Epithelial cell of esophagus (primary cell): Measurements from ENCODE around the gene MAP3K12.
"Not testable (repeated sequence)": the region's sequence is repeated elsewhere in the genome, so short reads cannot be mapped to it uniquely, and the experiment has no call there.

Experiments
- DNase-seq: peaks from one replicate; pipeline ENCODE4 v3.0.0; 2010; ENCODE audit warnings: low read depth
- H3K4me3 ChIP-seq: 2 replicates; pipeline ENCODE4 v1.5.1; 2011; ENCODE audit warnings: mild to moderate bottlenecking, low read length, control low read depth
- TF ChIP-seq, protein P1 (sequence below): IDR thresholded peaks from 2 replicates; pipeline ENCODE4 v1.5.1; 2011; ENCODE audit warnings: low read depth, mild to moderate bottlenecking, low read length, control low read depth, inconsistent platforms; ENCODE audit not compliant: insufficient read depth; ENCODE audit errors: missing control alignments

MAP3K12 gene

DNA sequence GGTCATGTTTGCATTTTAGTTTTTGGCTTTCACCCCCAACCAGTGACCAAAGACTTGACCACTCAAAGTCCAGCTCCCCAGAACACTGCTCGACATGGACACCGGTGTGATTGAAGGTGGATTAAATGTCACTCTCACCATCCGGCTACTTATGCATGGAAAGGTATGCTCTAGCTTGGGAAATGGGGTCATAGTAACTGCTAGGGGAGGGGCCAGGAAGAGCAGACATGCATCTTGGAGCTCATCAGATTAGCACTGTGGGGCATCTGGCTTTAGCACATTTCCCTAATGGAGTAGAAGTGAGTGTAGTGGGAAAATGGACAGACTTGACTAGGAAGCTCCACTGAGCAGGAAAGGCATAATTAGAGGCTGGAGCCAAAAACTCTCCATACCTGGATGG lies 44.6 kb downstream of the MAP3K12 start:
- TF ChIP-seq, protein P1, sequence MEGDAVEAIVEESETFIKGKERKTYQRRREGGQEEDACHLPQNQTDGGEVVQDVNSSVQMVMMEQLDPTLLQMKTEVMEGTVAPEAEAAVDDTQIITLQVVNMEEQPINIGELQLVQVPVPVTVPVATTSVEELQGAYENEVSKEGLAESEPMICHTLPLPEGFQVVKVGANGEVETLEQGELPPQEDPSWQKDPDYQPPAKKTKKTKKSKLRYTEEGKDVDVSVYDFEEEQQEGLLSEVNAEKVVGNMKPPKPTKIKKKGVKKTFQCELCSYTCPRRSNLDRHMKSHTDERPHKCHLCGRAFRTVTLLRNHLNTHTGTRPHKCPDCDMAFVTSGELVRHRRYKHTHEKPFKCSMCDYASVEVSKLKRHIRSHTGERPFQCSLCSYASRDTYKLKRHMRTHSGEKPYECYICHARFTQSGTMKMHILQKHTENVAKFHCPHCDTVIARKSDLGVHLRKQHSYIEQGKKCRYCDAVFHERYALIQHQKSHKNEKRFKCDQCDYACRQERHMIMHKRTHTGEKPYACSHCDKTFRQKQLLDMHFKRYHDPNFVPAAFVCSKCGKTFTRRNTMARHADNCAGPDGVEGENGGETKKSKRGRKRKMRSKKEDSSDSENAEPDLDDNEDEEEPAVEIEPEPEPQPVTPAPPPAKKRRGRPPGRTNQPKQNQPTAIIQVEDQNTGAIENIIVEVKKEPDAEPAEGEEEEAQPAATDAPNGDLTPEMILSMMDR = no peak
- no peak overlapping the region for H3K4me3 ChIP-seq
- no peak for DNase-seq

DNA sequence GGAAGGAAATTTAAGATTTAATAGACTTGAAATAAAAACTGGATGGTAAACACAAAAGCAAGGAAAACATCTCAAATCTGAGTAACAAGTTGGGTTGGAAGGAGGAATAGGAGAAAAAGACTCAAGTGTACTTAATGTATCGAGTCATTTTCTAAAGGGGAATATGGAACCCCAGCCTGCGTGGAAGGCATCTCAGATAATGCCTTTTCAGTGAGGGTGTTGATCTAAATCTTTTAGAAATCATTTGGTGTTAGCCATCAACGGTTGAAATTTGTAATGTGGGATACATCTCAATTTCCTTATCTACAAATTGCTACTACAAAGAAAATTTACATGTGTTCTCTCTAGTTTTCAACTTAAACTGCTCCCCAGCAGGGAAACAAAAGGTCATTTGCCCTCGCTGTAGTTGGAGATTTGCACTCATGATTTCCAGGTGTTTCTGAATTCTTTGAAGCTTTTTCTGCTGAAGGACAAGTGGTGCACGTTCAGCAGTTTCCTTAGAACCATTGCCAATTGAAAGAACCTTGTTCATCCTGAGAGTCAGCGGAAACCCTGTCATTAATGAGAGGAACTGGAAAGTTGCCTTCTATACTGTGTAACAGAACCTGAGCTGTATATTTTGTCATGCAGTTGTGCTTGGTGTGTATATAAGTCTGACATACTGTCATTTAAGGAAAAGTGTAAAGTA lies 45.2 kb downstream of the MAP3K12 start:
- TF ChIP-seq, protein P1 = no peak
- no peak for DNase-seq
- peak overlapping the region; percentile 85 for H3K4me3 ChIP-seq

DNA sequence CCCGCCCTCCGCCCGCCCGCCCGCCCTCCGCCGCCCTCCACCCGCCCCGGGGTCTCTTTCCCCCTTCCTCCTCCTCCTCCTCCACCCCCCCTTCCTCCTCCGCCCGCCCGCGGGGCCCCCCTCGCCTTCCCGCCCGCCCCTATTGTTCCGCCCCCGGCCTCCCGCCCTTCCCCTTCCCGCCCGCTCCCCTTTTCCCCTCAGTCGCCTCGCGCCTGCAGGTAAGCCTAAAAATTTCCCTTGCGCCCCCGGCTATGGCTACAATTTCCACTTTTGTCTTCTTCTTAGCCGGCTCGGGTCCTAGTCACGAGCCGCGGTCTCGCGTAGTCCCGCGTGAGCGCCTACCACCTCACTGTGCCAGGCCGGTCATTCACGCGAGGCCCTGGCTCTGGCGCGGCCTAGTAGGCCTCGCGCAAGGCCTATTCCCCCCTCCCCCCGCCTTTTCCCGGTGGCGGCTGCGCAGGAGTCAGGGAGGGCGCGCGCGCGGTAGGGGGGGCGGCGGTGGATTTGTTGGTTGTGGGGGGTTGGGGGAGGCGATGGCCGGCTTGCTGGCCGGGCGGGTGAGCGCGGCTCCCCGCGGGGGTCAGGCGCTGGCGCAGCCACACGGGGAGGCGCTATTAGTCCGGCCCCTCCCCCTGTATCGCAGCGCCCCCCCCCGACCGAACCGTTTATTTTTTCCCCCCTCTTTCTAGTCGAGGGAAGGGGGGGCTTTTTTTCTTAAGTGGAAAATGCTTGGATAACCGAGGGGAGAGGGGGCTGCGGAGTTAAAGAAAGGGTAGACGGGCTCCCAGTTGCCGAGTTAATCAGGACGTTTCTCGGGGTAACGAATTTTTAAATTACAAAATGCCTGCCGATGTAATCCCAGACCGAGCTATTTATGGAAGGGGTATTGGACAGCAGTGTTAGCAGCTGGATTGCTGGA lies 46.8 kb downstream of the MAP3K12 start:
- DNase-seq = peak; percentile 75
- H3K4me3 ChIP-seq = peak overlapping the region; percentile 85
- TF ChIP-seq, protein P1 = no peak

DNA sequence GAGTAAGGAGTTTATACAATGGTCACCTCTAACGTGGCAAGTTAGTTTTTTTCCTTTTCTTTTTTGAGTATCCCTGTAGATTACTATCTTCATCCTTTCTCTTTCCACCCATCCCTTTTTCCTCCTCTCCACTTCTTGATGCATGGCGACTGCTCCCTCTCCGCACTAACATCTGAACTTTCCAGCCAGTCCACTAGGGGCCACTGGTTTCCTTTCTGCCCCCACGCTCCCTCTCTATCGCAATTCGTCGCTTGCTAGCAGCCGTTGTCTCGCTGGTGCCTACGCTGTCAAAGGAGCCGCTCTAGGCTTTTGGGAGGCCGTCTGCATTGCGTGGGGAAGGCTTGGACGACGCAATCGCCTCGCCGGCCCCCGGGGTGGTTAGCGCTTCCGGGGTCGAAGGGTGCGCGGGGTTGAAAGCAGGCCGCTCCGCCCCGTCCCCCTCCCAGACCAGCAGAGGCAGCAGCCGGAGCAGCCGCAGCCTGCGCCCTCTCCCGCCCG lies 47.5 kb downstream of the MAP3K12 start, which contains the start of gene PCBP2:
Gene PCBP2, plus strand, starts transcription at position 442 of the 498 bp plus-strand sequence. CDS start 2,699 bp downstream, outside the sequence.
- TF ChIP-seq, protein P1 = peak; percentile 88
- peak within 1 kb of the TSS; percentile 85 for H3K4me3 ChIP-seq
- peak; percentile 100 for DNase-seq

DNA sequence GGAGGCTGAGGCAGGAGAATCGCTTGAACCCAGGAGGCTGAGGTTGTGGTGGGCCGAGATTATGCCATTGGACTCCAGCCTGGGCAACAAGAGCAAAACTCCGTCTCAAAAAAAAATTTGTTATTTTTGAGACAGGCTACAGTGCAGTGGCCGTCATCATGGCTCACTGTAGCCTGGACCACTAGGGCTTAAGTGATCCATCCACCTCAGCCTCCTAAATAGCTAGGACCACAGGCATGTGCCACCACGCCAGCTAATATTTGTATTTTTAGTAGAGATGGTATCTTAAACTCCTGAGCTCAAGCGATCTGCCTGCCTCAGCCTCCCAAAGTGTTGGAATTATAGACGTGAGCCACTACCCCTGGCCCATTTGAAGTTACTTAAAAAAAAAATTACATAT lies 48.3 kb downstream of the MAP3K12 start:
- no peak for DNase-seq
- H3K4me3 ChIP-seq = no peak overlapping the region
- TF ChIP-seq, protein P1 = no peak

DNA sequence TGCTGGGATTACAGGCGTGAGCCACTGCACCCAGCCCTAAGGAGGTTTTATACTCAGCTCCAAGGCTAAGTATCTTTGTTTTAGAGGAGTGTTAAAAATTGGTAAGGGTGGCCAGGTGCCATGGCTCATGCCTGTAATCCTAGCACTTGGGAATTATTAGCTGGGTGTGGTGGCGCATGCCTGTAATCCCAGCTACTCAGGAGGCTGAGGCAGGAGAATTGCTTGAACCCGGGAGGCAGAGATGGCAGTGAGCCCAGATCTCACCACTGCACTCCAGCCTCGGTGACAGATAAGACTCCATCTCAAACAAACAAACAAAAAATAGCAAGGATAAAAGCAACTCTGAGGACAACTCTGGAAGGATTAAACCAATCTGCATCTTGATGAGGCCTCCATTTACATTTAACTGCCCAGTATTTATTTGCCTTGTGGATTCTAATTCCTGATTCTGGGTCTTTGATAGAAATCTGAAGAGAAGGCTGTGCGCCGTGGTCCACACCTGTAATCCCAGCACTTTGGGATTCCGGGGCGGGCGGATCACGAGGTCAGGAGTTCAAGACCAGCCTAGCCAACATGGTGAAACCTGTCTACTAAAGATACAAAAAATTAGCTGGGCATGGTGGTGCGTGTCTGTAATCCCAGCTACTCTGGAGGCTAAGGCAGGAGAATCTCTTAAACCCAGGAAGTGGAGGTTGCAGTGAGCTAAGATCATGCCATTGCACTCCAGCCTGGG lies 54.5 kb downstream of the MAP3K12 start:
- not testable (repeated sequence) for H3K4me3 ChIP-seq, DNase-seq

DNA sequence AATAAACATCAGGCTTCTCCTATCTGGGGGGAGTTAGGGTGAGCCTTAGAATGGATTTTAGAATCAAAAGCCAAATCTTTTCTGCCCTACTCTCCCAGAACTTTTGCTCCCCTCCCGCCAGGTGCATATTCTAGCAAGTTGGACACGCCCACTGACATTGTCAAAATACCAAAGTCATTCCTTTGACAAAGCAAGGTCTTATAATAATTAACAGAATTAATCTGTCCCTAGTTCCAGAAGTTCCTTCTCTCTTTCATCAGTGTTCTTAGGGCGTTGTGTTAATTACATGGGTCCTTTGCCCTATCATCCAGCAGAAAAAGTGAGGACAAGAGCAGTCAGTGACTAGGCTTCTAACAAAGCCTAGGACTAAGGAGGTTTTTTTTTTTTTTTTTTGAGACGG lies 55.3 kb downstream of the MAP3K12 start:
- DNase-seq = no peak
- TF ChIP-seq, protein P1 = no peak
- no peak overlapping the region for H3K4me3 ChIP-seq
